Measurements from ENCODE around the gene GLRX.

Gene GLRX

DNA sequence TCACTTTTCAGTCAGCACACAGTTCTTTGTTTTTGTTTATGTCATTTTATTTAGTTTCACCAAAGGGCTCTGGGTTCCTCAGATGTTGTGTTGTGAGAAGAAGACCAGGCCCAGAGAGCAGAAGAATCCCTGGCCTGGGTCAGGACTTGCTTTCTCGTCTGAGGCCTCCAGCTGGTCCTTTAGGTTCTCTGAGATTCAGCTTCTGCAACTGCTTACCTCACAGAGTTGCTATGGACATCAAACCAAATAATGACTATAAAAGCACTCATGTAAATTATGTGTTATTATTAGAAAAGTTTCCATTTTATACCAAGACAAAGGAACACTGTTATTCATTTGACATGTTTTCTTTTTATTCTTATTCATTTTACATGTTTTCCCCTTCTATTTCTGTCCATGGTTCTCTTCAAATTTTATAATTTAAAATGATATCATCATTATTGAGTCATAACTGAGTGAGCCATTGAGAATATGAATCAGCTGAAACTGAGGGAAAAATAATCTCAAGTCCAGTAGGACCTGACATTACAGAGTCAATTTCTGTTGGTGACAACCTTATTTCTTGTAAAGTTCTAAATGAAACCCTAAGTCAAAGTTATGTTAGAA lies 44.0 kb upstream of the GLRX start:
- peak; percentile 46 for DNase-seq (ENCODE audit: extremely low read depth, insufficient read length)
- TF ChIP-seq, protein P1, sequence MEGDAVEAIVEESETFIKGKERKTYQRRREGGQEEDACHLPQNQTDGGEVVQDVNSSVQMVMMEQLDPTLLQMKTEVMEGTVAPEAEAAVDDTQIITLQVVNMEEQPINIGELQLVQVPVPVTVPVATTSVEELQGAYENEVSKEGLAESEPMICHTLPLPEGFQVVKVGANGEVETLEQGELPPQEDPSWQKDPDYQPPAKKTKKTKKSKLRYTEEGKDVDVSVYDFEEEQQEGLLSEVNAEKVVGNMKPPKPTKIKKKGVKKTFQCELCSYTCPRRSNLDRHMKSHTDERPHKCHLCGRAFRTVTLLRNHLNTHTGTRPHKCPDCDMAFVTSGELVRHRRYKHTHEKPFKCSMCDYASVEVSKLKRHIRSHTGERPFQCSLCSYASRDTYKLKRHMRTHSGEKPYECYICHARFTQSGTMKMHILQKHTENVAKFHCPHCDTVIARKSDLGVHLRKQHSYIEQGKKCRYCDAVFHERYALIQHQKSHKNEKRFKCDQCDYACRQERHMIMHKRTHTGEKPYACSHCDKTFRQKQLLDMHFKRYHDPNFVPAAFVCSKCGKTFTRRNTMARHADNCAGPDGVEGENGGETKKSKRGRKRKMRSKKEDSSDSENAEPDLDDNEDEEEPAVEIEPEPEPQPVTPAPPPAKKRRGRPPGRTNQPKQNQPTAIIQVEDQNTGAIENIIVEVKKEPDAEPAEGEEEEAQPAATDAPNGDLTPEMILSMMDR (IDR thresholded peaks at IDR 0.05; ENCODE audit: insufficient read depth, low read length, poor library complexity, severe bottlenecking) = no peak
- no peak overlapping the region for H3K4me3 ChIP-seq (replicated peaks; ENCODE audit: low read depth, low read length)
- H3K27me3 ChIP-seq (replicated peaks; ENCODE audit: control insufficient read depth, insufficient read depth, low read length) = no peaks in the 10 kb centered on the region
- no peaks in the 10 kb centered on the region for H3K36me3 ChIP-seq (ENCODE audit: control insufficient read depth, insufficient read depth, low read length)

DNA sequence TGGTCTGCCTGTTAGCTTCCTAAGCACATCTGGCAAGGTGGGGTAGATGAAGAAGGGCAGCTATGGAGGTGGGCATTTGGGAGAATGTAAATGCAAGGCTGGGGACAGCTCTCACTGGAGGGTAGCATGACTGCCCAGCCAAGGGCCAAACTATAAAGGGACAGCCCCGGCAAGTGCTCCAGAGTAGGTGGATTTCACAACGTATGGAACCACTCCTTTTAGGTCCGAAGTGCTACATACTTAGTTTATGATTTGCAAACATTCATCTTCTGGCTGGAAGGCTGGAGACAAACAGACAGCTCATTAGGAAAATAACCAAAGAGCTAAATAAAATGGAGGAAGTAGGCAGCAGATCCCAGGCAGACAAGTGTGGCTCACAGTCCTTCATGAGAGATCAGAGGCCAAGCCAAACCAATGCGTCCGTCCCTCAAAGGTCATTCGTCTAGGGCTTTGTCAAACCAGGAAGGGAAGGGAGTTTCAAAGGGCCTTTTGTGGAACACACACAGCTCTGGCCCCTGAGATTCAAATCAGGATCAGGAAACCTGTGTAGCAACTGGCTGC lies 42.5 kb upstream of the GLRX start:
- no peak for DNase-seq (ENCODE audit: extremely low read depth, insufficient read length)
- Histone ChIP-seq H3K27me3 (replicated peaks; ENCODE audit: control insufficient read depth, insufficient read depth, low read length) (no peaks in the 10 kb centered on the region), H3K4me3 (replicated peaks; ENCODE audit: low read depth, low read length) (no peak overlapping the region), H3K36me3 (ENCODE audit: control insufficient read depth, insufficient read depth, low read length) (no peaks in the 10 kb centered on the region)
- TF ChIP-seq, protein P1 (IDR thresholded peaks at IDR 0.05; ENCODE audit: insufficient read depth, low read length, poor library complexity, severe bottlenecking) = no peak

DNA sequence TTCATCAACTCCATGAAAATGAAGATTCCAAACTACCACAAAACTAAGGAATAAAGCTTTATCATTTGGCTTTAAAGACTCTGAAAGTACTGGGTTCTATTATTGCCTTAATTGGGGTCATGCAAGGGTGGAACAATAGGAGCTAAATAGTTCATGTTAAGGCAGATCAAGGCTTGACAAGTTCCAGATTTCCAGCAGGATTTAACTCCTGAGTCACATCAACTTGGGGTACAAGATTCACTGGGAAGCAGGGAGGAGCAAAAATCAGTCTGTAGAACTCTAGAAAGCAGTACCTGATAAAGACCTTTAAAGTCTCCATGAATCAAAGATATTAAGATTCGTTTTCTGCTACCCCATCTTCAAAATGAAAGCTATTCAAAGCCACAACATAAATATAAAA lies 41.9 kb upstream of the GLRX start:
- H3K27me3 ChIP-seq (replicated peaks; ENCODE audit: control insufficient read depth, insufficient read depth, low read length) = no peaks in the 10 kb centered on the region
- DNase-seq (ENCODE audit: extremely low read depth, insufficient read length) = no peak
- no peak overlapping the region for H3K4me3 ChIP-seq (replicated peaks; ENCODE audit: low read depth, low read length)
- TF ChIP-seq, protein P1 (IDR thresholded peaks at IDR 0.05; ENCODE audit: insufficient read depth, low read length, poor library complexity, severe bottlenecking) = no peak
- no peaks in the 10 kb centered on the region for H3K36me3 ChIP-seq (ENCODE audit: control insufficient read depth, insufficient read depth, low read length)

DNA sequence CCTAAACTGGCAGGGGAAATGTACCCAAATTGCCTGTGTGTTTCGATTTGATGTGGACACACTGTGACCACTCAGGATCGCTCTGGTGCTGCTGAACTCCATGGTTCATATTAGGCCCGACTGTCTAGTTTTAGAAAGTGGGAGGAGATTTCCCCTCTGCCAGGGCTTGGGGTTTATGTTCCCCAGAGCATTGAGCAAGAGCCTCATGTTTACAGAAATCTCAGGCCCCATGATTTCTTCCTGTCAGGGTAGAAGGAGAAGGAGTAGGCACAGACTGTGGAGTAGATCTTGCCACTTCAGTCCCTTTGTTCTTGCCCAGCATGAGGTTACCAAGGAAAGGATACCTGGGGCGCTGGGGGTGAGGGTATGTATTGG lies 40.8 kb upstream of the GLRX start:
- H3K4me3 ChIP-seq (replicated peaks; ENCODE audit: low read depth, low read length) = no peak overlapping the region
- DNase-seq (ENCODE audit: extremely low read depth, insufficient read length) = no peak
- TF ChIP-seq, protein P1 (IDR thresholded peaks at IDR 0.05; ENCODE audit: insufficient read depth, low read length, poor library complexity, severe bottlenecking) = no peak
- H3K36me3 ChIP-seq (ENCODE audit: control insufficient read depth, insufficient read depth, low read length) = no peaks in the 10 kb centered on the region
- no peaks in the 10 kb centered on the region for H3K27me3 ChIP-seq (replicated peaks; ENCODE audit: control insufficient read depth, insufficient read depth, low read length)

DNA sequence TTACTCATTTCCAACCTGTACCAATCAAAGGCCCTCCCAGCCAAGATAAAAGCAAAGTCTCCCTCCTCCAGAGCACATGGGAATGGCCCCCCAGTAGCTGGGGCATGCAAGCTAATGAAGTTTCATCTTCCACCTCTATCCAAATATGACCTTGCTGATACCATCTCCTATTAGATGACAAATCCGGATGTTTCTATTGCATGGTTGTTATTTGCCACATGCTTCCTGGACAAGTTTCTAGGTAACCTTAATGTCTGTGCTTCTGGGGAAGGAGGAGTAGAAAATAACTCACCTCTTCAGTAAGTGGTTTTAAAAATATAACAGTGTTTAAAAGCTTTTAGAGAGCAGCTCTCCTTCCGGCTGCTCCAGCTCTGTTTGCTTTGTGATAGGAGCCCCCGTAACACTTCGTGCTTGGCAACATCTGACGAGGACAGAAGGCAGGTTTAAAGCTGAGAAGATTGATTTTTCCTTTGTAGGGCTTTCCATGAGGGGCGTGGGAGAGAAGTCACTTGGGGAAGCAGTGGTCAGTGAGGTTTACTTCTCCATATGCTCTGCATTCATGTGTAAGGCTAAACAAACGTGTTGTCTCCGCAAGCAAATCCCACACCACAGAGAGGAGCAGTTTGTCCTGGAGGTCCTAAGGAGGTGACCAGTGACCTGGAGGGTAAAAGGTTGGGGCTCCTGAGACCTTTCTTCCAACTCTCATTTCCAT lies 40.3 kb upstream of the GLRX start:
- no peak overlapping the region for H3K4me3 ChIP-seq (replicated peaks; ENCODE audit: low read depth, low read length)
- H3K36me3 ChIP-seq (ENCODE audit: control insufficient read depth, insufficient read depth, low read length) = no peaks in the 10 kb centered on the region
- TF ChIP-seq, protein P1 (IDR thresholded peaks at IDR 0.05; ENCODE audit: insufficient read depth, low read length, poor library complexity, severe bottlenecking) = no peak
- no peaks in the 10 kb centered on the region for H3K27me3 ChIP-seq (replicated peaks; ENCODE audit: control insufficient read depth, insufficient read depth, low read length)
- no peak for DNase-seq (ENCODE audit: extremely low read depth, insufficient read length)
